ENCODE results near the gene SNTG2. TPM values are rescaled to one million over a fixed set of nuclear protein-coding genes. Genes with fewer than 3 reads are reported as not detected.

SNTG2 gene
- total RNA-seq, 1 experiment from 2014 or later, result not detected

DNA sequence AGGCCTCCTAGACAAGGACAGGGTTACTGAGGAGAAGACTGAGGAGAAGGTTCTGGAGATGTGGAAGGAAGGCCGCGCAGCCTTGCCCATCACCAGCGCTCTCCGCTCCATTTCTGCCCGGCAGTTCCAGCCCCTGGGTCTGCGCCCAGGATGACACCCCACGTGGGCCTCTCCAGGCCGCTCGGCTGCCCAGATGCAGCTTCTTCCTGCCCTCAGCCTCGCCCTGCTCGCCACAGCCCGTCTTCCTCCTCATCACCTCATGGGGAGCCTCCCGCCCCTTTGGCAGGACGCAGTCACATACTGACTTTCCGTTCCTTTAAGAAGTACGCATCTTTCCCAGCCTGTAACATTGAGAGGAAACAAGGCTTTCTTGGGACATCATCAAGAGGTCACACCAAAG is 37.1 kb downstream of the SNTG2 start:
- no peak for DNase-seq (ENCODE audit: low read depth)

DNA sequence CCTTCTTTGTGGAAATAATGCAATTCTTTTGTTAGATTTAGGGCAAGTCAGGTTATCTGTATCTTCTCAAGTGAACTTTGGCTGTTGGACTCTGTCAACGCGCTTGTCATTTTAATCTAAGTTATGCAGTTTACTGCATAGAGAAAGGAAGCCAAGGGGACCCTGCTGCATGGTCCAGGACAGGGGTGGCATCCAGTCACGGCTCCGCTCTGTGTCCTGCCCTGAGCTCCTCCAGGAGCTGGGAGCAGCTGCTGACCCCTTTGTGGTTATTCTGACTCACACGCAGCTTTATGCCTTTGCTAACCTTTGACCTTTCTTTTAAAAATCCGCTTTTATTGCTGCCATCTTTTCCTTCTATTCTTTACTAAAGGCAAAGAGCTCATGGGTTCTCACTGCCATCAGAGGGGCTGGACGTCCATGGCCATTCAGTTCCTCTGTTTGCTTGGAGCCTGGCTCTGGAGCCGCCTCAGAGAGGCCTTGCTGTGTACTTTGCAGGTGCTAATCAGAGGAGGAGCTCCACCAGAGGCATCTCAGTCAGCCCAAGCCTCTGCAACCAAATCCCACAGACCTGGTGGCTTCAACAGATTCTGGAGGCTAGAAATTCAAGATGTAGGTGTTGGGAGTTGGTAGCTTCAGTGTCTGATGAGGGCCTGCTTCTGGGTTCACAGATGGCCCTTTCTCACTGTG is 39.3 kb downstream of the SNTG2 start:
- no peak for DNase-seq (ENCODE audit: low read depth)

DNA sequence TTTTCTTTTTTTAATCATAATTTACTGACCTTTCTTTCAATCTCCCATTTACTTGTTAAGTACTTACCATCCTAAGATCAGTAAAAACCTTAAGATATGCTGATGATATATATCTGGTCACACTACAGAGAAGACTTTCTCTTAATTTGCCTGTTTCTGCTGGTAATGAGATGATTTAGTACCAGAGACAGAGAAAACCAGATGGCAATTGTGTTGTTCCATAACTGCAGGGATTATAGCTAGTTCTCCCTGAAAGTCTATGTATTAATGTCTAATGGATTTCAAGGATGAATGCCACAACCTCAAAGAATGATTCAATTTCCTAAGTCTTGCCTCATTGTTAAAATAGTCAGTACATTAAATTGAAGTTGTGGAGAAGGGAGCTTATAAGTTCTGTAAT is 40.3 kb downstream of the SNTG2 start:
- DNase-seq (ENCODE audit: low read depth), result no peak

DNA sequence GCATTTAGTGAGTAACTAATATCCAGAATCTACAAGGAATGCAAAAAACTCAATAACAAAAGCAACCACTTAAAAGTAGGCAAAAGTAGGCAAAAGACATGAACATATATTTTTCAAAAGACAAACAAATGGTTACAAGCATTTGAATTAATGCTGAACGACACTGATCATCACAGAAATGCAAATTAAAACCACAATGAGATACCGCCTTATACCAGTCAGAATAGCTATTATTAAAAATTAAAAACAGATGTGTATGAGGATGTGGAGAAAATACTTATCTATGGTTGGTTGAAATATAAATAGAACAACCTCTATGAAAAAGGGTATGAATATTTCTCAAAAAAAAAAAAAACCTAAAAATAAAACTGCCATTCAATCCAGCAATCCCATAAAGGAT is 51.7 kb downstream of the SNTG2 start:
- DNase-seq (ENCODE audit: low read depth), result no peak

DNA sequence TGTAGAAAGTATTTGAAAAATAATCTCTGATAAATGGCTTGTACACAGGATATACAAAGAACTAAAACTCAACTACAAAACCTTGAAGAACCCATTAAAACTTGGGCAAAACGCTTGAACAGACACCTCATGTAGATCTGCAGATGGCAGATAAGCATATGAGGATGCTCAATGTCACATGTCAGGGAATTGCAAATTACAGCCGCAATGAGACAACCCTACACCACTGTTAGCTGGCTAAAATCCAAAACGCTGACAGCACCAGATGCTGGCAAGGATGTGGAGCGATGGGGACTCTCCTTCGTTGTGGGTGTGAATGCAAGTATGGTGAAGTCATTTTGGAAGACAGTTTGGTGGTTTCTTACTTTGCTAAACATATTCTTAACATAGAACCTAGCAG is 53.7 kb downstream of the SNTG2 start:
- DNase-seq (ENCODE audit: low read depth), result no peak

DNA sequence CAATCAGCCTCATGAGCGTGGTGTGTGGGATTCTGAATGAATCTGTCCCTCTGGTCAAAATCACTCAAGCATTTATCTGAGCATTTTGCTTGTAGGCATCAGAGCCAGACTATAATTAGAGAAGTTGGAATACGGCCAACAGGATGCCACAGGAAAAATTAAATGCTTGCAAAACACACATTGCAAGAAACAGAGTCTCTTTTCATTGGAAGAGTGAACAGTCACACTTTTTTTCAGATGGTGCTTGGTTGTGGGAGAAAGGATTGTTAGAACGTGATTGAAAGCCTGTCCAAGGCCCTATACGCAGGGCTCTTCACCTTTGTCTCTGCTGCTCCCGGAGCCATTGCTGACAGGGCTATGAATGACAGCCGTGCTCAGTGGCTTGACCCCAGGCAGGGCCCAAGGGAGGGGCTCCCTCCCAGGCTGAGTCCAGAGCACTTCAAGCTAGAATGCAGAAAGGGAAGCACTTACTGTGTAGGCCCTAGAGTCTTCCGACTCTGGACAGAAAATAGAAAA is 59.8 kb downstream of the SNTG2 start:
- DNase-seq (ENCODE audit: low read depth), result no peak

DNA sequence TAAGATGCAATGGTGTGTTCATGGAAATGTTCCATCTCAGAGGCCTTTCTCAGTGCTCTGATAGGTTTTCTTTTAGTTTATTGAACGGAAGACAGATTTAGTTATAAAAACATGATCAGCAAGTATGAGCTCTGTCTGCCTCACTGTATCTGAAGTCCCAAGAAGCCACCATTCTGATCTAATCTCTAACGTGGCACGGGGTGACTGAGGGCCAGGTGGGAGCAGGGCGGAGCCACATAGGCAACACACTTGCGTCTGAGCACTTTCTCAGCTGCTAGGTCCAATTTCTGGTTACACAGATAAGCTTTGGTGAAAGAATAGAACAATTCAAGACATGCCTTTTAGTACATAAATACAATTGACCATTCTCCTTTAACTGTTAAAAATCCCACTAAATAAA is 60.4 kb downstream of the SNTG2 start:
- no peak for DNase-seq (ENCODE audit: low read depth)

DNA sequence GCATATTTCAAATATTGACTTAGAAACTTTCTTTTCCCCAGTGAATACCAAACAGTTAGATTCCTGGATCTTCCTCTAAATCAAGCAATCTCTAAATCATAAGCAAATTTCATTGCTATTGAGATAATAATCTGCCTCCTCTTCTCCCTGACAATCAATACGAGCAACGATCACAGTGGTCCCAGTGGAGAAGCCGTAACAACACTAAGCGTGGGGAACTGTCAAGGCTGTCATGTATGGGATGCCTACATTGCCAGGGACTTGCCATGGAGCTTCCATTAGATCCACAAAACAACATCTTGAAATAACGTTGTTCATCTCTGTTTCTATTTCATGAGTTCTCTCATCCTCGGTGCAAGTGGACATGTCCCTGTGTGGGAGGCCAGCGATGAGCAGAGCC is 61.3 kb downstream of the SNTG2 start:
- DNase-seq (ENCODE audit: low read depth), result no peak

DNA sequence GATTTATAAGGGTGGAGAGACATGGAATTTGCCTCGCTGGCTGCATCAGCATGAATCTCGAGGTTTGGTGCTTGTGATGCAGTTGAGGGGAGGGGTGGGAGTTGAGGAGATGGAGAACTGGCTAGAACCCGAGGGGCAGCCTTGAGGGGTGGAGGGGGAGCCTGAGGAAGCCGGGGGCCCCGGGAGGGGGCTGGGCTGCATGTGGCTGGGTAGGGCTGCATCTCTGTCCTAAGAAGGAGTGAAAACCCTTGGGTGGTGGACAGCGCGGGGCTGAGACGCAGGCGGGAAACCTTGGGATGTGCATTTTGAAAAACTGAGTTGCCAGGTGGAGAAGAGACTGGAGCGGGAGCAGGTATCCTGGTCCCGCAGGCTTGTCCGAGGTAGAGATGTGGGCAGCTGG is 64.2 kb downstream of the SNTG2 start:
- no peak for DNase-seq (ENCODE audit: low read depth)

DNA sequence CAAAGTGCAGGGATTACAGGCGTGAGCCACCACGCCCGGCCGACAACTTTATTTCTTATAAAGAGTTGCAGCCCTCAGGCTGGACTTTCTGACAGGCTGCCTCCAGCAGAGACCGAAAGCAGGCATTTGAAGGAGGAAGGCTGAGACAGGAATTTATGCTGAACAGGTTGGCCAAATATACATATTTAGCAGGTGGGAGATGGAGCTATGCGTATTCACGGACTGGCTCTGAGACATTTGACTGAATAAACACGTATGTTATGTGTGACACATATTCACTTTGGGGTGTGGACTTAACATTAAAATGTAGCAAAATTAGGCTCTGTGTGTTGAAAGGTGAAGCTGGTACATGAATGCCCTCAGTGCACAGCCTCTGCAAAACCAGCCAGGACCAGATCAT is 65.9 kb downstream of the SNTG2 start:
- DNase-seq (ENCODE audit: low read depth), result no peak

DNA sequence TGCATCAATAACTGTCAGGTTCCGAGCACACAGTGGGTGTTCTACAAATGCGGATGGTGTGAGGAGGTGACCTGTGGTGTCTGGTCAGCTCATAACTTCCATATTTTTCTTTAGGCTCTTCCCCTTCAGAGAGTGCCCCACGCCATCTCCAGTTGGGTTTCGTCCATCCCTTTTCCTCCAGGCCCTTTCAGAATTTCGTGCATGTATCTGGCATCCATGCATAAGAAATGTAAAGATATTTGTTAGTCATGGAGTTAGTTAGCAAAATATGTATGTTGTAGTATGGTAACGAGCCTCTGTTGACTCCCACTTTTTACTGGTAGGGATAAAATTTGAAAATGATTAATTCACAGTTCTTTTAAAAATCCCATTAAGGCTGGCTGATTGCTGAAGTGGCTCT is 67.2 kb downstream of the SNTG2 start:
- no peak for DNase-seq (ENCODE audit: low read depth)

DNA sequence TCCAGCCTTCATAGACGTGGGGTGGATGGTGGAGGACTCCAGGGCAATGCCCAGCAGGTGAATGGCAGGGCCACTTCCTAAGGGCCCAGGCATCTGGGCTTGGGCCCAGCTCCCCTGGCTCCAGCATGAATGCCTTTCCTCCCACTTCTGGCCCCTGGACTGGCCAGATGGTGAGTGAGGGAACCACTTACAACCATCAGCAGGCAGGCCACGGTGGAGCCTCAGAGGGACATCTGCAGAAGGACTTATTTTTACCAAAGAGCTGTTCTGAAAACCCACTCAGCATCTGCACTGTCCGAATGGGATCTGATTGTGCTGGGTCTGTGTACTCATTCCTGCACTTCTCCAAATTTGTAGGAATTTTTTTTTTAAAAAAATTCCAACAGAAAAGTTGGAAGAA is 69.6 kb downstream of the SNTG2 start:
- DNase-seq (ENCODE audit: low read depth), result no peak

DNA sequence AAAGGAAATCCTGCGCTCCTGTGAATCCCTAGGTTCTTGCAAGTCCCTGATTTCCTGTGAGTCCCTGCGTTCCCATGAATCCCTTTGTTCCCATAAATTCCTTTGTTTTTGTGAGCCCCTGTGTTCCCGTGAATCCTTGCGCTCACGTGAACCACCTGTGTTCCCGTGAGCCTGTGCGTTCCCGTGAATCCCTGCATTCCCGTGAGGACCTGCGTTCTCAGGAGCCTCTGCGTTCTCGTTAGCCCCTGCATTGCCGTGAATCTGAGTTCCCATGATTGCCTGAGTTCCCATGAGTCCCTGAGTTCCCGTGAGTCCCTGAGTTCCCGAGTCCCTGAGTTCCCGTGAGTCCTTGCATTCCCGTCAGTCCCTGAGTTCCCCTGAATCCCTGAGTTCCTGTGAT is 71.5 kb downstream of the SNTG2 start:
- peak; percentile 39 for DNase-seq (ENCODE audit: low read depth)

DNA sequence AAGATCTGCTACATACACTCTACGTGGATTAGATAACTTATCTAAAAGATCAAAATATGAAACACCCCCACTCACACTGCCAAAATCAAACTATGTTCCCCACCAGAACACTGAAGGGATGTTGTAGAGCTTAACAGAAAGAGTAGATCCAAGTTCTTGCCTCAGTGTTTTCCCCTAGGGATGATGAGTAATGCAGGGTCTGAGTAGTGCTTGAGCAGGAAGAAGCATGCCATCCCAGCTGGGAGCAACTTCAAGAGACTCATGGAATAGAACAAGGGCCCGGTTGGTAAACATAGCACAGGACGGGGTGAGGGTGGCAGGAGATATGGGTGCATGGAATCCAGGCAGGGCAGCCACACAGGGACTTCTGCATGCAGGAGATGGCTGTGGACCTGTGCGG is 74.3 kb downstream of the SNTG2 start:
- peak; percentile 23 for DNase-seq (ENCODE audit: low read depth)

DNA sequence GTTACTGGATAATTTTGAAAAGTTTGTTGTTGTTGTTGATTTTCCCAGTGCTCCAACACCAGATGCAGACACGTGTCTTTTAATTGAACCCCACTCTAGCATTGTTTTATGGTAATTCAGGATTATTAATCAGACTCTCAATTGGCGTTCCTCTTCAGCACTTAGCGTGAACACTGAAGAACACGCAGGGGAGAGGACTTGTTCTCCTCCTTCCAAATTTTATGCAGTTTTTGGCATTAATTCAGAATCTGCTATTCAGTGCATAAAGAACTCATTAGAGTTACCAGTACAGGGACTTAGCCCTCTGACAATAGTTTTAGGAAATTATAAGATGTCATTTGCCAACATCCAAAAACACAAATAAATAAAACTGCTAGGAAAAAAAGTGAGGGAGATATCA is 75.5 kb downstream of the SNTG2 start:
- no peak for DNase-seq (ENCODE audit: low read depth)

DNA sequence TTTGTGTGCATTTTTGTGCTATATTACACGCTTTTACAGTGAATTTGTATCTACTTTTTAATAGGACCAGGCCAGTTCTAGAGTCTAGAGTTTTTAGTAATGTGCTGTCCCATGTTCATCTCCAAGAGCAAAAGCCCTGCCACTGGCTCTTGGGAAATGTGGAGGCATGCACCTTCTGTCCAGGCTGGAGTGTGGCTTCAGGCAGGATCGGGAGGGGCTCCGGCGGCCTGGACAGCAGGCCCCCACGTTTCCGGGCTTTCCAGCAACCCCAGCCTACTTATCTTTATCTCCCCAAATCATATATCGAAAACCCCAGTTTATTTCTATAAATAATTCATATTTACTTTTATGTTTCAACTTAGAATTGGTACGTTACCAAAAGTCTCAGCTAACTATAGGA is 78.2 kb downstream of the SNTG2 start:
- DNase-seq (ENCODE audit: low read depth), result no peak

DNA sequence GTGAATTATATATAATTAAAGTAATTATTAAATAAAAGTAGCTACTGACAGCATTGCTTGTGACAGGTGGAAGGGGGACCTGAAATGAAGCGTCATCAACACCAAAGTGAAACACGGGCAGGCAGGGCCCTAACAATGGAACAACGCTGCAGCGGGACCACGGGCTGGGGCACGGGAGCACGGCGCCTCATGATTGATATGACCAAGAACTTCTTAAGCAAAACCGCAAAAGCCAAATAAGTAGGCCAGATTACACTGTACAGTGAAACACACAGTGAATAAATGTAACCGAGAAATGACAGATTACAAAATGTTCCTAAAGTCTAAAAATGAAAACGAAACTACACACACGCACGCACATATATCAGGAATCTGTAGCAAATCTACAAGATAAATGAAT is 81.4 kb downstream of the SNTG2 start:
- peak; percentile 26 for DNase-seq (ENCODE audit: low read depth)

DNA sequence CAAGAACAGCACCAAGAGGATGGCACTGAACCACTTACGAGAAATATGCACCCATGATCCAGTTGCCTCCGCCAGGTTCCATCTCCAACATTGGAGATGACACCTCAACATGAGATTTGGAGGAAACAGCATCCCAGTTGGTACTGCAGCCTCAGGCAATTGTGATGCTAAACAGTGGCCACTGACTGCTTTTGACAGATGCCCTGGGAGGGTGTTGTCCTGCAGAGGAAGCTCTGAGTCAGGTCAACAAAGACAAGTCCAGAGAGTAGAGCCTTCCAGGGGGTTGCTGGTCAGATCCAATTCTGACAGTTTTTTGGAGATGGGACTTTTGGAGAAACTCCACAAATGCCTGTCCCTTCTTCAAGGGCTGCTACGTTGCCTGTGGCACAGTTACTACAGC is 82.4 kb downstream of the SNTG2 start:
- DNase-seq (ENCODE audit: low read depth), result no peak

DNA sequence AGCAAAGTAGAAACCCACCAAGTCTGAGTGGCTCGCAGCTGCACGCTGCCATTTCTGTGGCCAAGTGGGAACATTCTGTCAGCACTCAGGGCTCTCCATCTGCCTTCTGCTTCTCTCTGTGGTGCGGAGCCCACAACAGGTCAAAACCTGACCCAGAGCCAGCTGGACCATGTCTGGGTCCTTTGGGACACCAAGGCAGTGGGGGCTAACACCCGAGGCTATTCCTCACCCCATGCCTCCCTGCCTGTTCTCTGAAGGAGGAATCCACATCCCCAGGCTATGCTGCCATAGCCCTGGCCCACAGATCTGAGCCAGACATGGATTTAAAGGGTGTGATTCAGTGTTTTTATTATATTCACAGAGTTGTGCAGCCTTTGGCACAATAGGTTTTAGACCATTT is 86.4 kb downstream of the SNTG2 start:
- DNase-seq (ENCODE audit: low read depth), result no peak

DNA sequence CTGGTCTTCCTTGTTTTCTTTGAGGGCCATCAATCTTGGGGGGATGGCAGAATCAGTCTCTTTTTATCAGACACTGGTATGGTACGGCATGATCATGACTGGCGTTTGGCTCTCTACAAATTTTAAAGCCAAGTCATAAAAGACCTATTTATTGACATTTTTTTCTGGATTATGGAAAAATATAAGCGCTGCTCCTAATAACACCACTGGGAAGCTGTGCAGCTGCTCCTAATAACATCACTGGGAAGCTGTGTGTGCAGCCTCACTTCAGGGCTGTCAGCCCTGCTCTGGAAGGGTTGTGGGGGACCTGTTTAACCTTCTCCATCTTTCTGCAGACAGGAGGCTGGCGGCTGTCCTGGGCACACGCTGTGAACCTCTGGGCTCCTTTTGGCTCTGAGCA is 88.9 kb downstream of the SNTG2 start:
- no peak for DNase-seq (ENCODE audit: low read depth)

DNA sequence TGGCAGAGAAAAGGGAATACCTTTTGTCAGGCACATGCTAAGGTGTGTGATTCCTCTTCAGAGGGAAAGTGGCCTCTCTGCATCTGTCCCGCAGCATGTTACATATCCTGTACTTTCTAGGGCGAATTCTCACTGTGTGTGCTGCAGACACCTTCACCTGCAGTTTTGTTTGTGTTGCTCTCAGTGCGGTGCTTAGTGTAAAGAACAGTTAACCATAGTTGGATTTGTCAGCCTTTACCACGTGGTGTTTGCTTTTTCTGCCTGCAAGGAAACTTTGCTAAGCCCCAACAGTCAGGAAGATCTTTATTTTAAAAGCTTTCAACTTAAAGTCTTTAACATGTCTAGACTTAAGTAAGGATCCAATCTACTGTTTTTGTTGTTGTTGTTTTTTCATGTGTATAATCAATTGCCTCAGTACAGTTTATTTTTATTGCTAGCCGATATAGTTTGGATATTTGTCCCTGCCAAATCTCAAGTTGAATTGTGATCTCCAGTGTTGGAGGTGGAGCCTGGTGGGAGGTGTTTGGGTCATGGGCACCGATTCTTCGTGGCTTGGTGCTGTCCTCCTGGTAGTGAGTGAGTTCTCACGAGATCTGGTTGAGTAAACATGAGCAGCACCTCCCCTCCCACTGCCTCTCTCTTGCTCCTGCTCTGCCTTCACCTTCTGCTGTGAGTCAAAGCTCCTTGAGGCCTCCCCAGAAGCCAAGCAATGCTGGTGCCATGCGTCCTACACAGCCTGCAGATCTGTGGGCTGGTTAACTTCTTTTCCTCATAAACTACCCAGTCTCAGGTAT is 90.6 kb downstream of the SNTG2 start:
- peak; percentile 22 for DNase-seq (ENCODE audit: low read depth)

DNA sequence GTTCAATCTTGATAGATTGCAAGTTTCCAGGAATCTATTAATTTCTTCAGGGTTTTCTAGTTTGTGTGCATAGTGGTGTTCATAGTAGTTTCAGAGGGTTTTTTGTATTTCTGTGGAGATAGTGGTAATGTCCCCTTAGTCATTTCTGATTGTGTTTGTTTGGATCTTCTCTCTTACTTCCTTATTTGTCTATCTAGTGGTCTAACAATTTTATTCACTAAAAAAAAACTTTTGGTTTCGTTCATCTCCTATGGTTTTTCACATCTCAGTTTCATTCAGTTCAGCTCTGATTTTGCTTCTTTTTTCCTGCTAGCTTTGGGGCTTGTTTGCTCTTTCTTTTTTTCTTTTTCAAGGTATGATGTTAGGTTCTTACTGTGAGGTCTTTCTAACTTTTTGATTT is 94.5 kb downstream of the SNTG2 start:
- no peak for DNase-seq (ENCODE audit: low read depth)

DNA sequence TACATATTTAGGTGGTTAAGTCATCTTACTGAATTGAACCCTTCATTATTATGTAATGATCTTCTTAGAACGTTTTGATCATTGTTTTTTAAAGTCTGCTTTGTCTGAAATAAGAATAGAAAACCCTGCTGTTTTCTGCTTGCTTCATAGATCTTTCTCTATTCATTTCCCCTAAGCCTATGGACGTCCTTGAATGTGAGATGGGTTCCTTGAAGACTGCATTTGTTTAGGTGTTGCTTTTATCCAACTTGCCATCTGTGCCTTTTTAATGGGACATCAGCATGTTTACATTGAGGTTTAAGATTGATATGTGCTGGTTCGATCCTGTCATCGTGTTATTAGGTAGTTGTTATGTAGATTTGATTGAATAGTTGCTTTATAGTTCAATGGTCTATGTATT is 95.4 kb downstream of the SNTG2 start:
- no peak for DNase-seq (ENCODE audit: low read depth)

Data from HT1080 (cell line).